Brain microvascular endothelial cell (primary cell): Measurements from ENCODE around the gene NRXN3.

Experiments
- DNase-seq: peaks from one replicate; pipeline ENCODE4 v3.0.0-alpha.2; 2020
- H3K27ac ChIP-seq: fragments of 250-450 bp; sonication (Bioruptor Pico); 2 replicates; pipeline ENCODE4 v1.5.1; 2020; ENCODE audit warnings: mild to moderate bottlenecking, moderate library complexity
- H3K27me3 ChIP-seq: fragments of 250-450 bp; sonication (Bioruptor Pico); replicated peaks from 2 replicates; pipeline ENCODE4 v1.5.1; 2020; ENCODE audit warnings: mild to moderate bottlenecking
- H3K36me3 ChIP-seq: fragments of 250-450 bp; sonication (Bioruptor Pico); replicated peaks from 2 replicates; pipeline ENCODE4 v1.5.1; 2020; ENCODE audit warnings: mild to moderate bottlenecking
- H3K4me3 ChIP-seq: 2 replicates; pipeline ENCODE4 v1.5.1; 2011; ENCODE audit warnings: low read depth, mild to moderate bottlenecking, control low read depth, low read length, moderate library complexity
- in situ Hi-C: cut with HindIII; loops from 2 replicates; pipeline ENCODE4 v1.10.0; 2017; ENCODE audit warnings: low sequenced_read_pairs, low pct_ligation_motif_present
- TF ChIP-seq, protein P1 (sequence below): IDR thresholded peaks from 2 replicates; pipeline ENCODE4 v1.5.1; 2011; ENCODE audit warnings: low read depth, mild to moderate bottlenecking, moderate library complexity, low read length, control low read depth, inconsistent platforms; ENCODE audit errors: missing control alignments

NRXN3 gene

DNA sequence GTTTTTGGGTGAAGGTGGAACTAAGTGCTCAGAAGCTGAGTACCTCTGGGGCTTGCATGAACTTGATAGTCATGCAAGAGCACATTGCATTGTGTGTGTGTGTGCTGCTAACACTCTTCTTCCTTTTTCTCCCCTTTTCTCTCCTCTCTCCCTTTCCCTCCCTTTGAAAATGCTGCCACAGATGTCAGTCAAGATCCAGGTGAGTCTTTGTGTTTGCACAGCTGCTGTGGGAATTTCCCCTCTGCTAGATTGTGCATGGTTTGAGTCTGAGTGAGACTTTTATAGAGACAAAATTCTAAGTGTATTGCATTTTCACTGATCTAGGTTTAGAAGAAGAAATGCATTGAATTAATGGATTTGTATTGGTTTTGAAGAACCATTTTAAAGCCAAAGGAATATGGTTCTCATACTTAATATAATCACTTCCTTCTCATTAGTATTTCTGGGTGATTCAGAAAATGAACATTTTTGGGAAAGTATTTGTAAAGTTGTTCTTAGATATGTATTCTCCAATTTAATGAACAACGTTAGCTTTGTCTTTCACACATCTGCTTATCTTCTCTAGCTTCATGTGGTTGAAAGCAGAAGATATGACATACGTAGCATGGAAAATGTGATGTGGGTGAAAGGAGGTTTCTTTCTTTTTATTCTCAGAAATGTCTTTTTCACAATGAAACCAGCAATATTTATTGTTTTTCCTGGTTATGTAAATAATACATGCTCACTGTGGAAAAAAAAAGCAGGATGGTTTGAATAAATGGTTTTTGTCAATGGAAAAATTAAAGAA lies 108.5 kb downstream of the NRXN3 start:
- Histone ChIP-seq H3K36me3 (no peaks in the 10 kb centered on the region), H3K27me3 (no peaks in the 10 kb centered on the region), H3K27ac (no peak overlapping the region), H3K4me3 (no peak overlapping the region)
- DNase-seq: no peak
- TF ChIP-seq, protein P1, sequence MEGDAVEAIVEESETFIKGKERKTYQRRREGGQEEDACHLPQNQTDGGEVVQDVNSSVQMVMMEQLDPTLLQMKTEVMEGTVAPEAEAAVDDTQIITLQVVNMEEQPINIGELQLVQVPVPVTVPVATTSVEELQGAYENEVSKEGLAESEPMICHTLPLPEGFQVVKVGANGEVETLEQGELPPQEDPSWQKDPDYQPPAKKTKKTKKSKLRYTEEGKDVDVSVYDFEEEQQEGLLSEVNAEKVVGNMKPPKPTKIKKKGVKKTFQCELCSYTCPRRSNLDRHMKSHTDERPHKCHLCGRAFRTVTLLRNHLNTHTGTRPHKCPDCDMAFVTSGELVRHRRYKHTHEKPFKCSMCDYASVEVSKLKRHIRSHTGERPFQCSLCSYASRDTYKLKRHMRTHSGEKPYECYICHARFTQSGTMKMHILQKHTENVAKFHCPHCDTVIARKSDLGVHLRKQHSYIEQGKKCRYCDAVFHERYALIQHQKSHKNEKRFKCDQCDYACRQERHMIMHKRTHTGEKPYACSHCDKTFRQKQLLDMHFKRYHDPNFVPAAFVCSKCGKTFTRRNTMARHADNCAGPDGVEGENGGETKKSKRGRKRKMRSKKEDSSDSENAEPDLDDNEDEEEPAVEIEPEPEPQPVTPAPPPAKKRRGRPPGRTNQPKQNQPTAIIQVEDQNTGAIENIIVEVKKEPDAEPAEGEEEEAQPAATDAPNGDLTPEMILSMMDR: no peak
- in situ Hi-C loops: no loop called here

DNA sequence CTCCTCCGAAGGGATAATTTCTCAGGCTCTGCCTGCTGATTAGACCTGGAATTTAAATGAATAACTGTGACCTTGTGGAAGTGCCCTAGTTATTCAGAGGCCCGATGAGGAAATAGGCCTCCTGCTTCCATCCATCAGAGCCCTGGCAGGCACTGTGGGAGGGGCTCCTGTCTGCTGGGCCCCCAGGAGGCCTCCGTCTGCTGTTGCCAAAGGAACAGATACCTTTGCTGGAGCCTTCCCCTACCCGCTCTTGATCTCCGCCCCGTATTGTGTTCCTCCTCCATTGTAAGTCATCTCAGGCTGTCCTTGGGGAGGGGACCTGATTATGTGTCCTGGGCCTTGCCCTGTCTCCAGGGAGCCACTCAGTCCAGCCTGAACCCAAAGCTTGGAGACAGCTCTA lies 112.3 kb downstream of the NRXN3 start:
- Histone ChIP-seq H3K4me3 (no peak overlapping the region), H3K27me3 (no peaks in the 10 kb centered on the region), H3K36me3 (no peaks in the 10 kb centered on the region), H3K27ac (no peak overlapping the region)
- TF ChIP-seq, protein P1: no peak
- DNase-seq: no peak
- in situ Hi-C loops: no loop called here

- H3K4me3 ChIP-seq: no peak overlapping the region
- H3K36me3 ChIP-seq: no peaks in the 10 kb centered on the region
- no peaks in the 10 kb centered on the region for H3K27me3 ChIP-seq
- TF ChIP-seq, protein P1: no peak
- in situ Hi-C loops: no loop called here
- DNase-seq: no peak
- no peak overlapping the region for H3K27ac ChIP-seq
Measured at GRCh38 chr14:78286210-78286609, 116.0 kb downstream of the NRXN3 start.

- TF ChIP-seq, protein P1: no peak
- in situ Hi-C loops: no loop called here
- no peaks in the 10 kb centered on the region for H3K27me3 ChIP-seq
- no peak overlapping the region for H3K27ac ChIP-seq
- H3K36me3 ChIP-seq: no peaks in the 10 kb centered on the region
- no peak for DNase-seq
- H3K4me3 ChIP-seq: no peak overlapping the region
Measured at GRCh38 chr14:78292003-78292402, 121.8 kb downstream of the NRXN3 start.

GRCh38 chr14:78297858-78298257 lies 127.7 kb downstream of the NRXN3 start:
- H3K4me3 ChIP-seq: no peak overlapping the region
- H3K27me3 ChIP-seq: no peaks in the 10 kb centered on the region
- no peak overlapping the region for H3K27ac ChIP-seq
- in situ Hi-C loops: no loop called here
- no peak for DNase-seq
- TF ChIP-seq, protein P1: no peak
- H3K36me3 ChIP-seq: no peaks in the 10 kb centered on the region

- DNase-seq: no peak
- in situ Hi-C loops: no loop called here
- no peak overlapping the region for H3K27ac ChIP-seq
- H3K4me3 ChIP-seq: no peak overlapping the region
- no peaks in the 10 kb centered on the region for H3K27me3 ChIP-seq
- TF ChIP-seq, protein P1: no peak
- H3K36me3 ChIP-seq: no peaks in the 10 kb centered on the region
Measured at GRCh38 chr14:78298298-78298697, 128.1 kb downstream of the NRXN3 start.
